Measurements from ENCODE around the gene MUC2.

DNA sequence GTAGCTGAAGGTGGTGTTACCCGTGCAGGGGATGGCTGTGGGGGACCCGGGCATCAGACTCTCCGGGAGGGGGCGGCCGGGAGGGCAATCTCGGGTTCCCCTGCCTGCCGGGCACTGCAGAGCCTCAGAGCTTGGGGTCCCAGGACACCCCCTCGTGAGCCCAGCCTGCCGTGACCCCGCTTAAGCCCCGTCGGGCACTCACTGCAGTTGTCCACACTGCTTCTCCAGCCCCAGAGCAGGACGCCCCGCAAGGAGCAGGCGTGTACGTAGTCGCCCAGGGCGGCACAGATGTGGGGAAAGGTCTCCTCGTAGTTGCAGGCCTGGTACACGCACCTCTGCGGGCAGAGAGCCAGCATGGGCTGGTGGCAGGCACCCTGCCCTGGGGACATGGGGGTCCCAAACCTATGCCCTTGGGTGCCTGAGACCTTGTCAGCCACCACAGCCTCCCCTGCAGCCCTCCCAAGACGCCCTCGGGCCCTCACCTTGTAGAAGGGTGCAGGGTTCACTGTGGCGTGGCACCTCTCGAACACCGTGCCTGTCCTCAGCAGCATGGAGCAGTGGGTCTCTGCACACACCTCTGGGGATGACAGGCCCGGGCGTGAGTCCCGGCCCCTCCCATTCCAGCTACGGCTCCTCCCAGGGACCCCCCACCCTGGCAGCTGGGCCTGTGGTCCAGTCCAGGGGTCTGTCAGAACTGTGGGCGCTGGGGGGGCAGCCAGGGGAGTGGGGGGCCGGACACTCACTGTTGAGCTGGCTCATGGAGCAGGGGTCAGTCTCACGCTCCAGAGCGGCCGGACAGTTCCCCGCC is 47.0 kb upstream of the MUC2 start:
- TF ChIP-seq, protein P1, sequence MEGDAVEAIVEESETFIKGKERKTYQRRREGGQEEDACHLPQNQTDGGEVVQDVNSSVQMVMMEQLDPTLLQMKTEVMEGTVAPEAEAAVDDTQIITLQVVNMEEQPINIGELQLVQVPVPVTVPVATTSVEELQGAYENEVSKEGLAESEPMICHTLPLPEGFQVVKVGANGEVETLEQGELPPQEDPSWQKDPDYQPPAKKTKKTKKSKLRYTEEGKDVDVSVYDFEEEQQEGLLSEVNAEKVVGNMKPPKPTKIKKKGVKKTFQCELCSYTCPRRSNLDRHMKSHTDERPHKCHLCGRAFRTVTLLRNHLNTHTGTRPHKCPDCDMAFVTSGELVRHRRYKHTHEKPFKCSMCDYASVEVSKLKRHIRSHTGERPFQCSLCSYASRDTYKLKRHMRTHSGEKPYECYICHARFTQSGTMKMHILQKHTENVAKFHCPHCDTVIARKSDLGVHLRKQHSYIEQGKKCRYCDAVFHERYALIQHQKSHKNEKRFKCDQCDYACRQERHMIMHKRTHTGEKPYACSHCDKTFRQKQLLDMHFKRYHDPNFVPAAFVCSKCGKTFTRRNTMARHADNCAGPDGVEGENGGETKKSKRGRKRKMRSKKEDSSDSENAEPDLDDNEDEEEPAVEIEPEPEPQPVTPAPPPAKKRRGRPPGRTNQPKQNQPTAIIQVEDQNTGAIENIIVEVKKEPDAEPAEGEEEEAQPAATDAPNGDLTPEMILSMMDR (IDR thresholded peaks at IDR 0.05; ENCODE audit: insufficient read depth, low read depth, low read length), result no peak
- no peak for TF ChIP-seq EZH2 (IDR thresholded peaks at IDR 0.05; ENCODE audit: insufficient read depth, low read length)

Measured in astrocyte (in vitro differentiated cells and primary cell).